Measurements from ENCODE around the gene MACROH2A2.

The MACROH2A2 gene

GRCh38 chr10:70054902-70055301, 2.3 kb downstream of the MACROH2A2 start:
- TF ChIP-seq CTCF (IDR thresholded peaks at IDR 0.05; ENCODE audit: borderline replicate concordance, insufficient read depth, low read depth, low read length): no peak
- no peak overlapping the region for H3K4me3 ChIP-seq (ENCODE audit: low read depth, low read length)

DNA sequence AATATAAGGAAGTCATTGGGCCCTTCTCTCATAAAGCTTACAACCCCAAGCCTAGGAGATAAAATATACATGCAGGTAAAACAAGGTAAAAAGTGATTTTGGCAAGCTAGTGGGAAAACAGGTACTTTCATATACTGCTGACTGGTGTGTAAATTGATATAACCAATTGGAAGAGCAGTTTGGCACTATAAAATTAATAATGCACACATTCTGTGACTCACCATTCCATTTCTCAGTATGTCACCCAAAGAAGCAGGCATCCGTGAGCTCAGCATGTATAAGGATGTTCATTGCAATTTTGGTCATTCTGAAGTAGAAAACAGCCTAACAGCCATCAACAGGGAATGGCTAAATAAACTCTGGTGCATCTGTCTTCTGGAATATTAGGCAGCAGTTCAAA, 2.9 kb downstream of the MACROH2A2 start:
- H3K4me3 ChIP-seq (ENCODE audit: low read depth, low read length): no peak overlapping the region

DNA sequence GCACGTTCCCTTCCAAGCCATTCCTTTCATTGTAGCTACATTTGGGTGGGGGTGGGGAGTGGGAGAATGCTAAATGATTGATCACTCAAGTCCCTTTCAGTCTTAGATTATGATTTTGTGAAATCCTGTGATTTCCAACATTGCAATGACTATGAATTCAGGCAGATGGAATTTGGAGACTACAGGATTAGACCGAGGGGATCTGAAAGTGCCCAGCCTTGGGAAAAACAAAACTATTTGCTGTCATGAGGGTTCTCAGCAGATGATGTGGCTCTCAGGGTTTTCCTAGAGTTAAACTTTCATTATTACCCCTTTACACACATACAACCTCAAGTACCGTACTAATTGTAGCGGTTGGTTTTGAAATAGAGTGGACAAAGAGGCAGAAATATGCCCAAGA, 4.7 kb downstream of the MACROH2A2 start:
- no peak overlapping the region for H3K4me3 ChIP-seq (ENCODE audit: low read depth, low read length)
- no peak for TF ChIP-seq CTCF (IDR thresholded peaks at IDR 0.05; ENCODE audit: borderline replicate concordance, insufficient read depth, low read depth, low read length)

More for the DNA sequence above, 2.9 kb downstream of the MACROH2A2 start:
- TF ChIP-seq CTCF (IDR thresholded peaks at IDR 0.05; ENCODE audit: borderline replicate concordance, insufficient read depth, low read depth, low read length): no peak

DNA sequence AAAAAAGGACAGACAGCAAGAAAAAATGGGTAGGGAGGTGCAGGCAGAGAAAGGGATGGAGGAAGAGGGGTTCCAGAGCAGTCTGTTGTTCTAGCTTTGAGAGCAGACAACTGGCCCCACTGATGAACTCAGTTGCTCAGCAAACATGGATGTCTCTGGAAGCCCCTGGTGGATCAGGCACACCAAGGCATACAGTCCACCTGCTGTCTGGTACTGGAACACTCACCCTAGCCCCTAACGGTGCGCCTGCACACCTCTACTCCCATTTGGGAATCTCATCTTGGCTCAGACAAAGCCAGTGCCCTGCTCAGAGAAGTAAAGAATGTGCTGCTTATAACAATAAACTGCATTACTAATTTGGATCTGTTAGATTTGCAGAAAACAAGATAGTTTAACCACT, 7.7 kb downstream of the MACROH2A2 start:
- no peak overlapping the region for H3K4me3 ChIP-seq (ENCODE audit: low read depth, low read length)
- no peak for TF ChIP-seq CTCF (IDR thresholded peaks at IDR 0.05; ENCODE audit: borderline replicate concordance, insufficient read depth, low read depth, low read length)

DNA sequence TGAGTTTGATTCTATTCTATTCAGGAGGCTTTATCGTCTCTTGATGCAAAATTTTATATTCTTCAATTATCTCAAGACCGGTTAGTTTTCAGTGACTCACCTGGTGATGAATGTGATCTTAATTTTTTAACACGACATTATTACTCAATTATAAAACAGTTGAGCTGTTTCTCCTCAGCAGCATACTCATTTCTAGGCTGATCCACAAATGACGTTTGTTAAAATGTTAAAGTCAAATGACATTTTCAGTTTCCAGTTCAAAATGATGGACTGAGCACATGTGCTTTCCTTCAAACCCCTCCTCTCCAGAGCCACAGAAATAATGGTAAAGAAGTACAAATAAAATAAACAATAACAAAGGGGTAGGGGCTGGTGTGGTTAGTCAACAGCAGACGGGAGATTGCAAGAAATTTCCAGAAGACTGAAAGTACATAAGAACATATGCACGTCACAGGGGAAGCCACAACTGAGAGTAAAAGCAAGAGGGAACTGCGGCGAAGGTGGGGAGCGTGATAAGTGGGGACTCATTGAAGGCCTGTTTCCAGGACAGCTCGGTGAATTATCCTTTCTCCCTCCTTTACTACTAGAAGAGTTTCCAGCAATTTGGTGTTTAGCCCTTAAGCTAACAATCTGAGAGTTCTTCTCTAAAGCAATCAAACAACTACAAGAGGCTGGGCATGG, 10.9 kb downstream of the MACROH2A2 start:
- TF ChIP-seq CTCF (IDR thresholded peaks at IDR 0.05; ENCODE audit: borderline replicate concordance, insufficient read depth, low read depth, low read length): no peak

DNA sequence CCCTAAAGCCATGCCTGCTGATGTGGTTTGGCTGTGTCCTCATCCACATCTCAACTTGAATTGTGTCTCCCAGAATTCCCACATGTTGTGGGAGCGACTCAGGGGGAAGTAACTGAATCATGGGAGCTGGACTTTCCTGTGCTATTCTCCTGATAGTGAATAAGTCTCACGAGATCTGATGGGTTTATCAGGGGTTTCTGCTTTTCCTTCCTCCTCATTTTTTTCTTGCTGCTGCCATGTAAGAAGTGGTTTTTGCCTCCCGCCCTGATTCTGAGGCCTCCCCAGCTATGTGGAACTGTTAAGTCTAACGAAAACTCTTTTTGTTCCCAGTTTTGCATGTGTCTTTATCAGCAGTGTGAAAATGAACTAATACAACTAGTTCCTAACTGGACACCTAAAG, 11.8 kb downstream of the MACROH2A2 start:
- H3K4me3 ChIP-seq (ENCODE audit: low read depth, low read length): no peak overlapping the region
- TF ChIP-seq CTCF (IDR thresholded peaks at IDR 0.05; ENCODE audit: borderline replicate concordance, insufficient read depth, low read depth, low read length): no peak

More for the DNA sequence above, 10.9 kb downstream of the MACROH2A2 start:
- no peak overlapping the region for H3K4me3 ChIP-seq (ENCODE audit: low read depth, low read length)

DNA sequence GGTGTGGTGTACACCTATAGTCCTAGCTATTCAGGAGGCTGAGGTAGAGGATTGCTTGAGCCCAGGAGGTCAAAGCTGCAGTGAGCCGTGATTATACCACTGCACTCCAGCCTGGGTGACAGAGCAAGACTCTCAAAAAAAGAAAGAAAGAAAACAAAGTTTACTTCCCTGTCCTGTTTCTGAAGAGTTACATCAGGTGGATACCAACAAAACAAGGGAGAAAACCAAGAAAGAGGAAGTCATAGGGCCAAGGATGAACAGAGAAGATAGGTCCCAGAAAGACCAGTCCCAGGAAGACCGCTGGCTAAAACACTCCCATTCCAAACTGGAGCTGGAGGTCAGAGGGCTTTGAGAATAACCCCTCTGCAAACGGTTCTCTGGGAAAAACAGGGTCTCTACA, 13.5 kb downstream of the MACROH2A2 start:
- H3K4me3 ChIP-seq (ENCODE audit: low read depth, low read length): no peak overlapping the region
- no peak for TF ChIP-seq CTCF (IDR thresholded peaks at IDR 0.05; ENCODE audit: borderline replicate concordance, insufficient read depth, low read depth, low read length)
